Measurements from ENCODE around the gene PROCA1. TPM values are rescaled to one million over a fixed set of nuclear protein-coding genes. Genes with fewer than 3 reads are reported as not detected.

The PROCA1 gene
- total and polyA plus RNA-seq, 9 of the 15 experiments (the other 6 are each of a cell fraction or from before 2014, with no cell fraction given), result 0.78 to 16.2 (median 5.6) TPM

DNA sequence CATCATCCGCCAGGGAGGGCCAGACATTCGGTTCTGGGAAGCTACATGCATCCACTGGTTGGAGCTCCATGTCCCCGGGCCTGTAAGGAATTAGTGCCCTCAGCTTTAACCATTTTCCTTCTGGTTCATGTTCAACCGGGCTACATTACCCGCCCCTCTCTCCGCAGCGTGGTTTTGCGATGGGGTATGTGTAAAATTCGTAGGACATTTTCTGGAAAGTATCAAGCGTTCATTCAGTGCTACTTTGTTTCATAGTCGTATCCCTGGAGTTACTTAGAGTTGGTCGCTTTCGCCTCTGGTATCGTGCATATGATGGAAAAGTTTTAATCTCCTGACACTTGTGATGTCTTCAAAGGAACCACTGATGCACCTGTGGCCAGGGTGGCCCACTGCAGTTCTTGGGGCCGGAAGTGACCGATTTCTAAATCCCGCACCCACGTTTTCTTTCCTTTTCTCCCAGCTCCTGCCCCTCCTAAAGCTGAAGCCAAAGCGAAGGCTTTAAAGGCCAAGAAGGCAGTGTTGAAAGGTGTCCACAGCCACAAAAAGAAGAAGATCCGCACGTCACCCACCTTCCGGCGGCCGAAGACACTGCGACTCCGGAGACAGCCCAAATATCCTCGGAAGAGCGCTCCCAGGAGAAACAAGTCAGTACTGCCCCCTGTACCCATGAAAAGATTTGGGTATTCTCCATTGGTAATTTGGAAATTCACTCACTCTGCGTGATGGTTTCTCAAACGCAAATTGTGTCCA is 8.7 kb upstream of the PROCA1 start (continued):
- no peak for TF ChIP-seq ATF7 (IDR thresholded peaks at IDR 0.05)
- no peak for TF ChIP-seq ZNF740 (CRISPR knock-in tag; IDR thresholded peaks at IDR 0.05)
- TF ChIP-seq ZNF740 (tag; IDR thresholded peaks at IDR 0.05), result peak in 1 of 2 experiments; percentile 8; a peak in 1 of 4 replicates
- TF ChIP-seq, protein P1, sequence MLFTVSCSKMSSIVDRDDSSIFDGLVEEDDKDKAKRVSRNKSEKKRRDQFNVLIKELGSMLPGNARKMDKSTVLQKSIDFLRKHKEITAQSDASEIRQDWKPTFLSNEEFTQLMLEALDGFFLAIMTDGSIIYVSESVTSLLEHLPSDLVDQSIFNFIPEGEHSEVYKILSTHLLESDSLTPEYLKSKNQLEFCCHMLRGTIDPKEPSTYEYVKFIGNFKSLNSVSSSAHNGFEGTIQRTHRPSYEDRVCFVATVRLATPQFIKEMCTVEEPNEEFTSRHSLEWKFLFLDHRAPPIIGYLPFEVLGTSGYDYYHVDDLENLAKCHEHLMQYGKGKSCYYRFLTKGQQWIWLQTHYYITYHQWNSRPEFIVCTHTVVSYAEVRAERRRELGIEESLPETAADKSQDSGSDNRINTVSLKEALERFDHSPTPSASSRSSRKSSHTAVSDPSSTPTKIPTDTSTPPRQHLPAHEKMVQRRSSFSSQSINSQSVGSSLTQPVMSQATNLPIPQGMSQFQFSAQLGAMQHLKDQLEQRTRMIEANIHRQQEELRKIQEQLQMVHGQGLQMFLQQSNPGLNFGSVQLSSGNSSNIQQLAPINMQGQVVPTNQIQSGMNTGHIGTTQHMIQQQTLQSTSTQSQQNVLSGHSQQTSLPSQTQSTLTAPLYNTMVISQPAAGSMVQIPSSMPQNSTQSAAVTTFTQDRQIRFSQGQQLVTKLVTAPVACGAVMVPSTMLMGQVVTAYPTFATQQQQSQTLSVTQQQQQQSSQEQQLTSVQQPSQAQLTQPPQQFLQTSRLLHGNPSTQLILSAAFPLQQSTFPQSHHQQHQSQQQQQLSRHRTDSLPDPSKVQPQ (CRISPR knock-in tag; IDR thresholded peaks at IDR 0.05; ENCODE audit: borderline replicate concordance), result no peak
- no peak for TF ChIP-seq FOXP1 (CRISPR knock-in tag; IDR thresholded peaks at IDR 0.05)
- no peak for TF ChIP-seq NR2C2 (CRISPR knock-in tag; IDR thresholded peaks at IDR 0.05)
- no peak for TF ChIP-seq NR2C2 (tag; IDR thresholded peaks at IDR 0.05)
- TF ChIP-seq MAFK (IDR thresholded peaks at IDR 0.05; ENCODE audit: low read length), result no peak
- TF ChIP-seq SRSF1 (IDR thresholded peaks at IDR 0.05; ENCODE audit: low read depth, low read length), result no peak
- TF ChIP-seq ZBTB7A (IDR thresholded peaks at IDR 0.05; ENCODE audit: borderline replicate concordance, control insufficient read depth, low read depth, low read length), result no peak
- no peak for TF ChIP-seq ZNF778 (CRISPR knock-in tag; IDR thresholded peaks at IDR 0.05)
- no peak for TF ChIP-seq CHAMP1 (IDR thresholded peaks at IDR 0.05)
- TF ChIP-seq ZNF639 (CRISPR knock-in tag; conservative IDR thresholded peaks at IDR 0.05 in 1 of 2, IDR thresholded peaks at IDR 0.05 in 1 of 2), result no peak
- 0 out of 2 replicates have a peak, but pooled peaks have one; percentile 24 for TF ChIP-seq ZNF584 (CRISPR knock-in tag; IDR thresholded peaks at IDR 0.05; ENCODE audit: low read depth)
- TF ChIP-seq, protein P2, sequence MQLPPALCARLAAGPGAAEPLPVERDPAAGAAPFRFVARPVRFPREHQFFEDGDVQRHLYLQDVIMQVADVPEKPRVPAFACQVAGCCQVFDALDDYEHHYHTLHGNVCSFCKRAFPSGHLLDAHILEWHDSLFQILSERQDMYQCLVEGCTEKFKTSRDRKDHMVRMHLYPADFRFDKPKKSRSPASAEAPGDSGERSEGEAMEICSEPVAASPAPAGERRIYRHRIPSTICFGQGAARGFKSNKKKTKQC (CRISPR knock-in tag; IDR thresholded peaks at IDR 0.05), result peak; percentile 36; the same call in 1 of the 2 replicates
- no peak for TF ChIP-seq POLR2G (IDR thresholded peaks at IDR 0.05; ENCODE audit: low read depth, low read length)
- no peak for TF ChIP-seq BHLHE40 (IDR thresholded peaks at IDR 0.05; ENCODE audit: low read length)
- TF ChIP-seq TSC22D4 (tag; IDR thresholded peaks at IDR 0.05), result no peak
